MCF 10A (cell line): Measurements from ENCODE around the gene KRT6C. TPM values are rescaled to one million over a fixed set of nuclear protein-coding genes. Genes with fewer than 3 reads are reported as not detected.
"Not testable (repeated sequence)": the region's sequence is repeated elsewhere in the genome, so short reads cannot be mapped to it uniquely, and the experiment has no call there.

ENCODE experiments used
- BruUV-seq: library from RNA; stranded (reverse); fragments of 400-500 nt; replicated peaks from 2 replicates; lab custom pipeline; 2021; lab: Mats Ljungman, UMichigan
- CTCF ChIA-PET: fragments of 300-600 bp; sonication (Branson Sonifier 250); formaldehyde crosslinking; extraction: SDS; loops from one replicate; lab custom pipeline; 2021; ENCODE audit warnings: antibody characterized with exemption, inconsistent platforms; lab: Yijun Ruan, JAX
- POLR2A ChIA-PET: fragments of 300-600, 350-650 bp; sonication (Branson Sonifier 250); formaldehyde crosslinking; extraction: SDS; loops from one replicate; lab custom pipeline; 2020; ENCODE audit warnings: antibody characterized with exemption, inconsistent platforms; lab: Yijun Ruan, JAX
- DNase-seq: peaks from one replicate; pipeline ENCODE4 v3.0.0-alpha.2; 2018; ENCODE audit not compliant: unreplicated experiment
- H3K27ac Mint-ChIP-seq: one replicate; pipeline ENCODE4 v1.8.0; 2022; ENCODE audit warnings: mild to moderate bottlenecking, low read depth, mixed read lengths; ENCODE audit not compliant: unreplicated experiment
- H3K27me3 Mint-ChIP-seq: one replicate; pipeline ENCODE4 v1.8.0; 2022; ENCODE audit warnings: mixed read lengths; ENCODE audit not compliant: insufficient read depth, unreplicated experiment
- H3K36me3 Mint-ChIP-seq: one replicate; pipeline ENCODE4 v1.8.0; 2022; ENCODE audit warnings: mild to moderate bottlenecking, moderate library complexity, mixed read lengths; ENCODE audit not compliant: insufficient read depth, unreplicated experiment
- H3K4me1 Mint-ChIP-seq: one replicate; pipeline ENCODE4 v1.8.0; 2022; ENCODE audit warnings: mixed read lengths; ENCODE audit not compliant: insufficient read depth, unreplicated experiment
- H3K4me3 Mint-ChIP-seq: one replicate; pipeline ENCODE4 v1.8.0; 2022; ENCODE audit warnings: mild to moderate bottlenecking, moderate library complexity, mixed read lengths; ENCODE audit not compliant: unreplicated experiment
- H3K9me3 Mint-ChIP-seq: one replicate; pipeline ENCODE4 v1.8.0; 2022; ENCODE audit warnings: mixed read lengths; ENCODE audit not compliant: unreplicated experiment
- CTCF ChIP-seq: fragments of 200-600 bp; IDR thresholded peaks from one replicate; pipeline ENCODE4 v1.8.0; 2022; ENCODE audit warnings: antibody characterized with exemption, mild to moderate bottlenecking; ENCODE audit not compliant: unreplicated experiment
- intact Hi-C: fragments of 100-400 bp; cut with micrococcal nuclease; formaldehyde crosslinking; loops from 2 replicates; pipeline ENCODE4 v1.14.1; 2022
- total RNA-seq: library from RNA; stranded (reverse); gene quantifications from 2 replicates; pipeline ENCODE4 v1.2.3, GENCODE V29; 2022

The KRT6C gene
- total RNA-seq, 1 experiment from 2014 or later = 0.19 TPM

GRCh38 chr12:52502877-52503276 is 29.3 kb upstream of the KRT6C start:
- CTCF ChIA-PET = interaction anchor here (0.7 to 1.5 kb wide), 2 partner anchors 105 to 377 kb away, joined by 3 to 4 read pairs; no protein-coding TSS in a partner anchor
- no peak overlapping the region for H3K27ac Mint-ChIP-seq
- BruUV-seq = no TSS peak
- POLR2A ChIA-PET = interaction anchor here (0.8 to 28.5 kb wide), 3 partner anchors 9 to 119 kb away, joined by 3 to 1235 read pairs (median 1235); partner anchors contain the start of genes KRT5 and KRT6A
- no peak for DNase-seq
- no peaks in the 10 kb centered on the region for H3K36me3 Mint-ChIP-seq
- TF ChIP-seq CTCF = no peak
- H3K27me3 Mint-ChIP-seq = no peaks in the 10 kb centered on the region
- H3K9me3 Mint-ChIP-seq = peaks cover 7% of the 10 kb centered on the region
- H3K4me3 Mint-ChIP-seq = no peak overlapping the region
- intact Hi-C loops = no loop called here
- peaks cover 42% of the 10 kb centered on the region for H3K4me1 Mint-ChIP-seq

GRCh38 chr12:52501490-52501889 is 27.9 kb upstream of the KRT6C start:
- POLR2A ChIA-PET = interaction anchor here (1.6 to 28.5 kb wide), 3 partner anchors 7 to 106 kb away, joined by 4 to 1235 read pairs (median 1235); partner anchors contain the start of genes KRT5 and KRT6A
- H3K4me1 Mint-ChIP-seq = peaks cover 42% of the 10 kb centered on the region
- DNase-seq = peak; percentile 73
- intact Hi-C loops = no loop called here
- H3K9me3 Mint-ChIP-seq = peaks cover 7% of the 10 kb centered on the region
- no peaks in the 10 kb centered on the region for H3K36me3 Mint-ChIP-seq
- TF ChIP-seq CTCF = no peak
- no TSS peak for BruUV-seq
- no peak overlapping the region for H3K4me3 Mint-ChIP-seq
- CTCF ChIA-PET = interaction anchor here (0.9 to 1.2 kb wide), 2 partner anchors 17 to 345 kb away, joined by 3 to 4 read pairs; no protein-coding TSS in a partner anchor
- no peak overlapping the region for H3K27ac Mint-ChIP-seq
- no peaks in the 10 kb centered on the region for H3K27me3 Mint-ChIP-seq

GRCh38 chr12:52500574-52500973 is 27.0 kb upstream of the KRT6C start:
- H3K9me3 Mint-ChIP-seq, BruUV-seq: not testable (repeated sequence)
- CTCF ChIA-PET = interaction anchor here (0.6 to 1.5 kb wide), 8 partner anchors 15 to 480 kb away, joined by 3 to 7 read pairs (median 4); no protein-coding TSS in a partner anchor

GRCh38 chr12:52499806-52500560 is 26.4 kb upstream of the KRT6C start:
- CTCF ChIA-PET = interaction anchor here (0.6 to 1.5 kb wide), 11 partner anchors 10 to 481 kb away, joined by 3 to 7 read pairs (median 3); no protein-coding TSS in a partner anchor
- POLR2A ChIA-PET = interaction anchor here (0.5 to 28.5 kb wide), 8 partner anchors 6 to 365 kb away, joined by 3 to 1235 read pairs (median 4); partner anchors contain the start of genes KRT5 and KRT6A
- no peak overlapping the region for H3K27ac Mint-ChIP-seq
- peaks cover 56% of the 10 kb centered on the region for H3K4me1 Mint-ChIP-seq
- DNase-seq = peak; percentile 25
- no peaks in the 10 kb centered on the region for H3K36me3 Mint-ChIP-seq
- no peak overlapping the region for H3K4me3 Mint-ChIP-seq
- peaks cover 7% of the 10 kb centered on the region for H3K9me3 Mint-ChIP-seq
- TF ChIP-seq CTCF = no peak
- intact Hi-C loops = no loop called here
- no TSS peak for BruUV-seq
- H3K27me3 Mint-ChIP-seq = no peaks in the 10 kb centered on the region

More at GRCh38 chr12:52500574-52500973, 27.0 kb upstream of the KRT6C start:
- H3K4me3 Mint-ChIP-seq, intact Hi-C loops, H3K27ac Mint-ChIP-seq, H3K27me3 Mint-ChIP-seq, DNase-seq, H3K36me3 Mint-ChIP-seq: not testable (repeated sequence)
- POLR2A ChIA-PET = interaction anchor here (1.2 to 28.5 kb wide), 6 partner anchors 6 to 365 kb away, joined by 4 to 1235 read pairs (median 4); partner anchors contain the start of genes KRT5 and KRT6A
- H3K4me1 Mint-ChIP-seq = peaks cover 50% of the 10 kb centered on the region
